ENCODE measurements around the gene SAMSN1. TPM values are rescaled to one million over a fixed set of nuclear protein-coding genes. Genes with fewer than 3 reads are reported as not detected.

Gene SAMSN1
- total and polyA plus RNA-seq, 2 donors from 2014 or later: 1.4 to 10.4 TPM

DNA sequence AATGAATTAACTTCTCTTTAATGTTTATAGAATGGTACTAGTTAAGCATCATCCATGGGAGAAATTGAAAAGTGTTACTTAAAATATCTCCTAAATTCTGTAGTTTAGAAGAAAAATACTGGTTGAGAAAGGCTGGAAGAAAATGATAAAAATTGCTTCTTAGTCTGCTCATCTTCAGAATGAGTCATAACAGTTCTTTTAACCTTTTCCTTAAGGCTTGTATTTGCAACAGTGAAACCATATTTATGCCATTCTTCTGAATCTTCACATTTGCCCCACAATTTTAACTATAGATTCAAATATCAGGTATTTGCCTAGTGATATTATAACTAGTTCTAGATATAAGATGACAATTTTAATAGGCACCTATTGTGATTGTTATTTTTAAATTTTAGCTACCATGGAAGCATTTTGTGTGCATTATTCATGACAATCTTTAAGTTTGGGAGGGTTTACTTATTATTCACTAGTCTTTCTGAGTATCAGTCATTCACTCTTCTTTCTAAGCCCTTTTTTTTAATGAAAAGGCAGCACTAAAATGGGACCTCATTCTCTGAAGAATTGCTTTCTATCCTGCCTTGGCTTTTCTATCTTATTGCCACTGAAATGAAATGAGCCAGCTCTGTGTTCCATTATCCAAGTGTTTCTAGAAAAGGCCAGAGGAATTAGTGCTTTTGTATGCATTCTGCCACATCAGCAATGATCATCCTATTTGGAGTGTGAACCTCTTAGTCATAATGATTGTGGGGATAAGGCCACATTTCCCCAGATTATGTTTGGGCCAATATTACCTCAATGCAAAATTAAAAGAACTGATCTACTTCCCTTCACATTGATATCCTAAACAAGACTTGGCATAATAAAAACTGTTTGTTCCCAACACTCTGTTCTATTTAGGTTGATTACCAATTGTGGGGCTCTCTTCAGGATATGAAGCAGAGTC is 58.4 kb downstream of the SAMSN1 start:
- Histone ChIP-seq H3K27ac (ENCODE audit: low read depth in 2 of 2, low read length in 2 of 2) (no peak overlapping the region), H3K4me1 (ENCODE audit: control insufficient read depth in 2 of 3, insufficient read depth in 2 of 3, low read depth in 1 of 3, low read length in 3 of 3) (no peaks in the 10 kb centered on the region), H3K4me3 (ENCODE audit: low read length in 3 of 3) (no peak overlapping the region), H3K9ac (ENCODE audit: low read length in 3 of 3) (no peak overlapping the region), H3K9me3 (ENCODE audit: control insufficient read depth in 2 of 3, insufficient read depth in 1 of 3, low read length in 3 of 3) (no peaks in the 10 kb centered on the region), H3K27me3 (ENCODE audit: control insufficient read depth, insufficient read depth, low read length) (no peaks in the 10 kb centered on the region), H3K36me3 (ENCODE audit: control insufficient read depth in 2 of 3, insufficient read depth in 3 of 3, low read length in 3 of 3) (no peaks in the 10 kb centered on the region)
- FAIRE-seq (no peak), DNase-seq (no peak)
- TF ChIP-seq, protein P1, sequence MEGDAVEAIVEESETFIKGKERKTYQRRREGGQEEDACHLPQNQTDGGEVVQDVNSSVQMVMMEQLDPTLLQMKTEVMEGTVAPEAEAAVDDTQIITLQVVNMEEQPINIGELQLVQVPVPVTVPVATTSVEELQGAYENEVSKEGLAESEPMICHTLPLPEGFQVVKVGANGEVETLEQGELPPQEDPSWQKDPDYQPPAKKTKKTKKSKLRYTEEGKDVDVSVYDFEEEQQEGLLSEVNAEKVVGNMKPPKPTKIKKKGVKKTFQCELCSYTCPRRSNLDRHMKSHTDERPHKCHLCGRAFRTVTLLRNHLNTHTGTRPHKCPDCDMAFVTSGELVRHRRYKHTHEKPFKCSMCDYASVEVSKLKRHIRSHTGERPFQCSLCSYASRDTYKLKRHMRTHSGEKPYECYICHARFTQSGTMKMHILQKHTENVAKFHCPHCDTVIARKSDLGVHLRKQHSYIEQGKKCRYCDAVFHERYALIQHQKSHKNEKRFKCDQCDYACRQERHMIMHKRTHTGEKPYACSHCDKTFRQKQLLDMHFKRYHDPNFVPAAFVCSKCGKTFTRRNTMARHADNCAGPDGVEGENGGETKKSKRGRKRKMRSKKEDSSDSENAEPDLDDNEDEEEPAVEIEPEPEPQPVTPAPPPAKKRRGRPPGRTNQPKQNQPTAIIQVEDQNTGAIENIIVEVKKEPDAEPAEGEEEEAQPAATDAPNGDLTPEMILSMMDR (IDR thresholded peaks at IDR 0.05; ENCODE audit: borderline replicate concordance, extremely low read depth, insufficient read depth): no peak
- intact Hi-C loops (cut with DNase I): no loop called here

DNA sequence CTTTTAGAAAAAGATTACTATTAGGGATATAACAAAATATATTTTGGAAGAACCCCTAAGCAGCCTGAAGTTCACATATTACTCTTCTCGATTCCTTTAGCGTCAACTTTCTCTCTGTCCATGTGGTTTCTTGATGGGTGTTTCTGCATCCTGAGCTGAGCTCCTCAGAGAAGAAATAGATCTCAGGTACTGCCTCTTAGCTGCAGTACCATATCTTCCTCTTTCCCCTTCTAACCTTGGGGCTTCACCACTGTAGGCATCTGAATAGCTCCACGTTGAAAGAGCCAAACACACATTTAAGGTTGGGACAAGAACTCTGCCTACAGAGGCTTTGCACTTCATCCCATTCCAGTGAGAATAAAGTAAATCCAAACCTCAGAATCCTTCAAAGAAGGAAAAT is 59.2 kb downstream of the SAMSN1 start:
- no peaks in the 10 kb centered on the region for H3K27me3 ChIP-seq (ENCODE audit: control insufficient read depth, insufficient read depth, low read length)
- H3K36me3 ChIP-seq (ENCODE audit: control insufficient read depth in 2 of 3, insufficient read depth in 3 of 3, low read length in 3 of 3): no peaks in the 10 kb centered on the region
- H3K4me1 ChIP-seq (ENCODE audit: control insufficient read depth in 2 of 3, insufficient read depth in 2 of 3, low read depth in 1 of 3, low read length in 3 of 3): no peaks in the 10 kb centered on the region
- H3K27ac ChIP-seq (ENCODE audit: low read depth in 2 of 2, low read length in 2 of 2): no peak overlapping the region
- H3K4me3 ChIP-seq (ENCODE audit: low read length in 3 of 3): no peak overlapping the region
- DNase-seq (no peak), FAIRE-seq (no peak)
- H3K9ac ChIP-seq (ENCODE audit: low read length in 3 of 3): no peak overlapping the region
- intact Hi-C loops (cut with DNase I): no loop called here
- TF ChIP-seq, protein P1 (IDR thresholded peaks at IDR 0.05; ENCODE audit: borderline replicate concordance, extremely low read depth, insufficient read depth): no peak
- H3K9me3 ChIP-seq (ENCODE audit: control insufficient read depth in 2 of 3, insufficient read depth in 1 of 3, low read length in 3 of 3): no peaks in the 10 kb centered on the region

DNA sequence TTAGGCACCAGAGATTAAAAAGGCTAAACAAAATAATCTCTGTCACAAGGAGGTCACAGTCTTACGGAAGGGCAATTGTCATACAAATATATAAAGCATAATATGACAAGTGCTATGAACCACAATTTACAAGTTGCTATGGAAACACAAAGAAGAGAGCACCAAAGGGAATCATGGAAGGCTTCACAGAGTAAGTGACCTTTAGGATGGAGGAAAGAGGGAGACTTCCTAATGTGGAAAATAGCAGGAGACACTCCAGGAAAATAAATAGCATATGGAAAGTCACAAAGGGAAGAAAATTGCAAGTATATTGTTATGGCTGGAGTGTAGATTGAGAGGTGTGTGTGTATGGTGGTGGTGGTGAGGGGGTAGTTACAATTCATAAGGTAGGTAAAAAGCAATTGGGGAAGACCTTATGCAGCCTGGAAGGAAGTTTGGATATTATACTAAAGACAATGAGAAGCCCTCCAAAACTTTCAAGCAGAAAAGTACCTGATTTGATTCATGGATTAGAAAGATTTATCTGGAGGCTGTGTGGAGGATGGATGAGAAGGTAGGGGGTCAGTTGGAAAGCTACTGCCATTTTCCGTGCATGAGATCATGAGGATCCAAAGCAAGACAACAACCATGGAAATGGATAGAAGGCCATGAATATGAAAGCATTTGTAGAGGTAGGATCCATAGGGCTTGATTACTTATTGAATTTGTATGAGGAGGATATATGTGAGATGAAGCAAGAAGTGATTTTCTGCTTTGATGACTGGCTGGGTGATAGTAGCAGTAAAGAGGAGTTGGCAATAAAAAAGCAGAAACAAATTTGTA is 61.7 kb downstream of the SAMSN1 start:
- Histone ChIP-seq H3K36me3 (ENCODE audit: control insufficient read depth in 2 of 3, insufficient read depth in 3 of 3, low read length in 3 of 3) (no peaks in the 10 kb centered on the region), H3K4me1 (ENCODE audit: control insufficient read depth in 2 of 3, insufficient read depth in 2 of 3, low read depth in 1 of 3, low read length in 3 of 3) (no peaks in the 10 kb centered on the region), H3K9ac (ENCODE audit: low read length in 3 of 3) (no peak overlapping the region), H3K27me3 (ENCODE audit: control insufficient read depth, insufficient read depth, low read length) (no peaks in the 10 kb centered on the region), H3K9me3 (ENCODE audit: control insufficient read depth in 2 of 3, insufficient read depth in 1 of 3, low read length in 3 of 3) (no peaks in the 10 kb centered on the region), H3K27ac (ENCODE audit: low read depth in 2 of 2, low read length in 2 of 2) (no peak overlapping the region), H3K4me3 (ENCODE audit: low read length in 3 of 3) (no peak overlapping the region)
- intact Hi-C loops (cut with DNase I): no loop called here
- DNase-seq (no peak), FAIRE-seq (no peak)
- TF ChIP-seq, protein P1 (IDR thresholded peaks at IDR 0.05; ENCODE audit: borderline replicate concordance, extremely low read depth, insufficient read depth): no peak

Data from kidney (tissue), 14 donors.